Epithelial cell of prostate (primary cell): ENCODE measurements around the gene KLHL28.
"Not testable (repeated sequence)": the region's sequence is repeated elsewhere in the genome, so short reads cannot be mapped to it uniquely, and the experiment has no call there.

Experiments used
- DNase-seq: peaks from one replicate; pipeline ENCODE4 v3.0.0-alpha.2; 2011; ENCODE audit warnings: low read depth, low spot score
- H3K27ac ChIP-seq: fragments of 450-650 bp; 2 replicates; pipeline ENCODE4 v1.5.1; 2017; ENCODE audit warnings: mild to moderate bottlenecking

Gene KLHL28

DNA sequence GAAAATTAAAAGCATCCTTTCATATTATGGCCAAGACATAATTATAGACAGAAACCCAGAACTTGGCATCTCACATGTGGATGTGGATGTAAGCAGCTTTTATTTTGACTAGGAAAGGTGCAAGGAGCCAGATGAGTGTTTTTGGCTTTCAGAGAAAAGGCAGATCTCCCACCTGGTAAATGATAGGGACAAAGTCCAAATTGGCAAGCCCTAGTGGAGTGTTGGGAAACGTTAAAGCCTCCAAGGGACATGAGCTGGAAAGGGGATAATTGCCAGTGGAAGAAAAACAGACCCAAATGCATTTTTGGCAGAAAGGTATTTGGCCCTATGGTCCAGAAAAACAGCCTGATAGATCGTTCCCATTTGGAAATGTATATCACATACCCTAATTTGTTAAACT lies 60.1 kb downstream of the KLHL28 start:
- no peak for DNase-seq
- no peak overlapping the region for H3K27ac ChIP-seq

DNA sequence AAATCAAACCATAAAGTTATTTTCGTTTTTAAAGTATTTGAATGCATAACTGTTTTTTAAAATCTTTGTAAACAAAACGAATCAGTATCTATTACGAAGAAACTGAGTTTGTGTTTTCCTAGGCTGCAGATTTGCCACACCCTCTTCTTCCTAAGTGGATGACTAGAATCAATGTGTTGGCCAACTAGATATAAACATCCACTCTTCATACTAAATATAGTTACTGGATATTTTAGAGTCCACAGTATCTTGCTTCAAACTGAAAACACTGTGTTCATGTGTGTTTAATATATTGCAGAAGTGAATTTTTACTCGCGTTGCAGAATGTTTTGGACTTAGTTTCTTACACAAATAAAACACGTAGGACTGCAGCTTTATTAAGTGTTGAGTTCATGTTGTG lies 63.2 kb downstream of the KLHL28 start:
- DNase-seq, result no peak
- no peak overlapping the region for H3K27ac ChIP-seq

DNA sequence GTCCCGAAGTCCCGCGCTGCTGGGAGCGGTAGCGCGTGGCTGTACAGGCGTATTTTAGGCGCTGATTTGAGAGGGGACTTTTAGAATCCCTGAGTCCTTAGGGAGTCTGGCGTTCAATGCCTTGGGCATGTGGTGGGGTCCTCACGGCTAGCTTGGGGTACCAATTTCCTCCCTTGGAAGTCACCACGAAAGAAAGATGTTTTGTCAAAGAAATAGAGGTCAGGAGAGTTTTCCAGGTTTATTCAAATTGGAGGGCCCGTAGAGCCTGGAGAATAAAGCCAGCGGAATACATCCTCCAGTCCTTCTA lies 63.9 kb downstream of the KLHL28 start:
- peak overlapping the region; percentile 90 for H3K27ac ChIP-seq
- no peak for DNase-seq

DNA sequence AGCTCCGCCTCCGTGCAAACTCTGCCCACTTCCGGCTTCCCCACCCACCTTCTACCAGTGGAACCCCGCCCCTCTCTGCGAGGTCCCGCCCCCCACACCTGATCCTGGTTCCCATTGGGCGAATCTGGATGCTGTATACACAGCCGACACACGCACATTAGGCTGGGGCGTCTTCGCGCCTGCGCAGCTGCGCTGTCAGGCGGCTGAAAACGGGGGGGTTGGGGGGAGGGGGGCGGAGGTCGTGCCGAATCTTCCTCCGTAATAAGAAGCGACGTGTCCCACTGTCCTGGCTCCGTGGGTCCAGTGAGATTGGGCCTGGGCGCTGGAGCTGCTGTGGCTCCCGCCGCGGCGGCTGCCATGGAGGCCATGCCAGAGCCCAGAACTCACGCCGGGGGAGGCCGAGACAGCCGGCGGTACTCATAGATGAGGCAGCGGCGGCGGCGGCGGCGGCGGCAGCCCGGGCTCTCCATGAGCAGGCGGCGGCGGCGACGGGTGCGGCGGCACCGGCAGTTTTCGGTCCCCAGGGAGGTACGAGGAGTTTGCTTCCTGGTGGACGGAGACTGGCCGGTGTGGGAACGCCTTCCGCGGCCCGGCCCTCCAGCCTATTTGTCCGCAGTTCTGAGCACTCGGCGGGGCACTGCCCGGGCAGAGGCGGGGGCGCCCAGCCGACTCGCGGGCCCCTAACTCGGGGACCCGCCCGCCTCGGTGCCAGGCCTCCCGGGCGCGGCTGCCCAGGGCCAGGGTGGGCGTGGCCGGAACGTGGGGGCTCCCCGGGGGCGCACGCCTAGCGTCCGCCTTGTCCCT lies 64.5 kb downstream of the KLHL28 start:
- DNase-seq, result peak; percentile 84
- peak overlapping the region; percentile 90 for H3K27ac ChIP-seq

DNA sequence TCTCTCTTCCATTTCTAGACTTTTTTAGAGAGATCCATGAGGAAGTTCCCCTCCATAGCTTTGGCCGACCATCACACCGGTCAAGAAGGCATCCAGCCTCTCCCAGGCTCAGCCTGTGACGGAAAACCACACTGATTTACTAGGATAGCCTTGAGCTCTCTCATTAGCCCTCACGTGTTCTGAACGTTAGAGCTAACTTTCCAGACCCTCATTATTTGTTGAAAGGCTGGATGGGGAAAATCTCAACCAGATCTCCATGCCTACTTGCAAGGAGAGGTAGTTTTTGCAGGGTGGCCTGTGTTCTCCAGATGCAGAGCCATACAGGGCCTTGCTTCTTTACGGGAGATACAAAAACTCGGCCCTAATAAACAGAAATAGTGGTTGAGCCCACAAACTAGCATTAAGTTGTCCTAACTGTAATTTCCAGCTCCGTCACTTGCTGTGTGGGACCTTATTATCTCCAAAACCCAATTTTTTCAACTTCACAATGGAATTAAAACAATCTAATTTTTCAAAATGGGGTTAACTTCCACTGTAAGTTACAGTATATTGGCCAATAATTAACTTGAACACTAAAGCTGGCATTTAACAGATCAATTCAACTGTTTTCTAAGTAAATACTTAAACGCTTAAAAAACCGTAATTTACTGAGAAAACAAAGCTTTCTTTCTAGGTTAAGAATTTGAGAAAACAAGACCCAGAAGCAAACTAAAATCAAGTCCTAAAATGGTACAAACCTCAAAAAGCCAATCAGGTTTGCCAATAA lies 65.3 kb downstream of the KLHL28 start:
- peak overlapping the region; percentile 90 for H3K27ac ChIP-seq
- no peak for DNase-seq

DNA sequence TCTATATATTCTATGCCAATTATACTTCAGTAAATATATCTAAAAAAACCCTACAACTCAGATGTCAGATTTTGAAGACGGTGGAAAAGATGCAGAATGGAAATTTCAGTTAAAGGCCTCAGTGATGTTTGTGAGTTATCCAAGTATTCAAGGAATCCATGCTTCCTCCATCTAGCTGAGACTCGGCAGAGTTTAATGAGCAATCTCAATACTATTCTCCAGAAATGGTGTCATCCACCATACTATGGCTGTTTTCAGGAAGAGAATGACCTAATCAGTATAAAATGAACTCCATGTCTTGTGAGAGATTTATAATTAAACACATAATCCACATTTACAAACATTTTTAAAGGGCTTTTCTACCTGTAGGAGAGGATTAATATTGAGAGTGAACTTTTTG lies 66.0 kb downstream of the KLHL28 start:
- peak overlapping the region; percentile 90 for H3K27ac ChIP-seq
- DNase-seq, result peak; percentile 50

DNA sequence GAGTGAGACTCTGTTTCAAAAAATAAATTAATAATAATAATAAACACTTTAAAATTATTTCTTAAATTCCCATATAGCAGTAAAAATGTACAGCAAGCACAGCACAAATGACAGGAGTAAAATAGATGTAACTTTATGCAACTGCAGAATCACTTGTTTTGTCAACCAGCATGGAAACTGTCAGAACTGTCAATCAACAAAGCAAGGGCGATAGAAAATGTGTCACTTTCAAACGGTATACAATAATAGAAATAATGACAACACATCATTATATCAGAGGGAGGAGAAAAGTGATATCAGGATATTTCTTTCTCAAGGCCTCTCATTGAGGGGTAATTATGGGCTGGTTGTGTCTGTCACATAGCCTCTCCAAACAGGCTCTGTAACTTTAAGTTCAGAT lies 68.2 kb downstream of the KLHL28 start:
- H3K27ac ChIP-seq, result no peak overlapping the region
- no peak for DNase-seq

DNA sequence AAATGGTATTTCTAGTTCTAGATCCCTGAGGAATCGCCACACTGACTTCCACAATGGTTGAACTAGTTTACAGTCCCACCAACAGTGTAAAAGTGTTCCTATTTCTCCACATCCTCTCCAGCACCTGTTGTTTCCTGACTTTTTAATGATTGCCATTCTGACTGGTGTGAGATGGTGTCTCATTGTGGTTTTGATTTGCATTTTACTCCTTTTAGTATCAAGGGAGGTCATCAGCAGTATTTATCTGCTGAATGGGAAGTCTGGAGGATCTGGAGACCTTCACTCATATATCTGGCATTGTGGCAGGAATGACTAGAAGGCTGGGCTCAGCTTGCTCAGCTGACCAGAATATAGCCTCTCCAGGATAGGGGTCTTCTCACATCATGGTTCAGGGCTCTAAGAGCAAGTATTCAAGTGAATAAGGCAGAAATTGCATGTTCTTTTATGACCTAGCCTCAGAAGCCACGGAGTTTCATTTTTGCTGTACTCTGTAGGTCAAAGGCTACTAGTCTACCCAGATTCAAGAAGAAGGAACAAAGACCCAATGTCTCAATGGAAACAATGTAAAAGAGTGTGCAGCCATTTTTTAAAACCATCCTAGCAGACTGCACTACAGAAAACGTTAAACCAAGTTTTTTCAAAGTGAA lies 69.9 kb downstream of the KLHL28 start:
- H3K27ac ChIP-seq, DNase-seq: not testable (repeated sequence)

DNA sequence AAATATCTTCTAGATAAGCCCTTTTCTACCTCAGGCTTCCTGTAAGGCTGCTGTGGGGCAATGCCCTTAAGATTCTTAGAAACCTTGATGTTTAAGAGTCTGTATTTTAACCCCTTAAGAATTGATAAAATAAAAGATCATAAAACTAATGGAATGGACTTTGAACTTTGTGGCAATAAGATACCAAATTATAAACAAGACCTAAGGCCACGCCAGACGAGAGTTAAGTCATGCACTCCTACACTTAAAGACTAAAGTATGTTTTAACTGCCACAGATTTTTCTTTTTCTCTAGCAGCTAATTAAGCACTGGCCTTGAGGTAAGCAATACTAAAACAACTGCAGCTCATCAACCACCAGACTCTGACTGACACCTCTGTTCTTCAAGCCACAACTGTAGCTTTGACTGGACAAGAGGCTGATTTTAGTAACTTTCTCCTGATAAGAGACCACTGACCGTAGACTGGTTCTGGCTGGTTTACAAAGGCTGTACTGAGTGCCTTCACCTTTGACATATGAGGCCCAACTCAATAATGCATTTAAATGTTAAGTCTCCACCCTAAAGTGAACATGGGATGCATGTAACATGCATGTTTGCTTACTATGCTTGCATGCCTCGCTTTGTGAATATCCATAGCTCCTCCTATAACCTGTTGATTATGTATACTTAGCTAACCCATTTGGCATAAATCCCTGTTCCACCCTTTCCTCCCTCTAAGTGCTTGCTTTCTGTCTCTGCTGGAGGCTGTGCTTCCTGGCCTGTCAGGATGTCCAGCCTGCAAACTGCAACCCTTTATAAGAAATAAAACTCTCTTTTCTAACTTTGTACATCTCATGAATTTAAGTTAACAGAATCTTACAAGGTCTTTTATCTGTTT lies 71.9 kb downstream of the KLHL28 start:
- DNase-seq, result no peak
- H3K27ac ChIP-seq, result no peak overlapping the region

DNA sequence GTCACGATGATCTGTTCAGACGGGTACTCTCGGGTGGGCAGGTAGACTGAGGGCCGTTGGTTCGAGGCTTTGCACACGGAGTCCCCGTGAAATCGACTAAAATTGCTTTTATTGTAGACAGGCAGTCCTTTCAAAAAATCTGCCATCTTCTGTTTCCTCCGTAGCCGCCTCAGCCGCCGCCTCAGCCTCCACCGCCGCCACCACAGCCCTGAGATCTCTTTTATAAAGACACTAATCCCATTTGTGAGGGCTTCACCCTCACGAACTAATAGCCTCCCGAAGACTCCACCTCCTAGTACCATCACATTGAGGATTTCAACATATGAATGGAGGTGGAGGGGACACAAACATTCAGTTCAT lies 74.2 kb downstream of the KLHL28 start:
- H3K27ac ChIP-seq, result no peak overlapping the region
- DNase-seq, result no peak

DNA sequence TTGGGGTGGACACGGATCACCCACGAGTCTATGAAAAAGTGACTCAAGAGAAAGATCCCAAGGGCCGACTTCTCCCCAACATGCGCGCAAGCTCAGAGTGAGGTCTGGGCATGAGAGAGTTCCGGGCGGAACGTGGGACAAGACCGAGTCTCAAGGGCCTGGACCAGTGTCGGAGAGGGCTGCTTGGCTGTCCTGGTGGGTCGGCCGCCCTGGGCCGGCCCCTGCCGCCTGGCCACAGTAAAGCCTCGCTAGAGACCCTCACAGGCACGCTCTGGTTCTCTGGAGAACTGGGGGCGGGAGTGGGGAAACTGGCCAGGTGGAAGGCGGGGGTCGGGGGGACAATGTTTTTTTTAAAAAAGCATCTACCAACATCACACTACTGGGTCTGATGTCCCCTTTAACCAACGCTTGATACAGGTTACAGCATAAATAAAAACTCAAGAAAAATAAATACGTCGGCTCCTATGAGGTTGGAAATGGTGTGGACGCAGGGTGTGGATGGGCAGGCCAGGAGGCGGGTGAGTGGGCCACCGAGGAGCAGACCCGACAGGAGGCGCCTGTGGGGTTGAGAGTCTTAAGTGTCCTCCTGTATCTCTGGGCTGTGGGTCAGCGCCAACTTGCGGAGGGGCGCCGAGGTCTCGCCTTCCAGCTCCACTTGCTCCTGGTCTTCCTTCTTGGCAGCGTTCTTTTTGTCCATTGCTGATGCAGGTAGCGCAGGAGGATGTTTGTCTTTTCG lies 74.7 kb downstream of the KLHL28 start:
- DNase-seq, result no peak
- no peak overlapping the region for H3K27ac ChIP-seq

DNA sequence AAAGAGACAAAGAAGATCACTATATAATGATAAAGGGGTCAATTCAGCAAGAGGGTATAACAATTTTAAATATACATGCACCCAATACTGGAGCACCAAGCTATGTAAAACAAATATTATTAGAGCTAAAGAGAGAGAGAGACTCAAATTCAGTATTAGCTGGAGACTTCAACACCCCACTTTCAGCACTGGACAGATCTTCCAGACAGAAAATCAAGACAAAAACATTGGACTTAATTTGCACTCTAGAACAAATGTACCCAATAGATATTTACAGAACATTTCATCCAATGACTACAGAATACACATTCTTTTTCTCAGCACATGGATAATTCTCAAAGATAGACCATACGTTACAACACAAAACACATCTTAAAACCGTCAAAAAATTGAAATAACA lies 81.0 kb downstream of the KLHL28 start:
- no peak overlapping the region for H3K27ac ChIP-seq
- DNase-seq, result no peak
